HG03097 (cell line): ENCODE data around the gene AATF.

Experiments
- ATAC-seq: cut with Tn5 transposase; IDR thresholded peaks from one replicate; pipeline ENCODE4 v1.9.1; 2021; ENCODE audit not compliant: unreplicated experiment, low FRiP score

Gene AATF

DNA sequence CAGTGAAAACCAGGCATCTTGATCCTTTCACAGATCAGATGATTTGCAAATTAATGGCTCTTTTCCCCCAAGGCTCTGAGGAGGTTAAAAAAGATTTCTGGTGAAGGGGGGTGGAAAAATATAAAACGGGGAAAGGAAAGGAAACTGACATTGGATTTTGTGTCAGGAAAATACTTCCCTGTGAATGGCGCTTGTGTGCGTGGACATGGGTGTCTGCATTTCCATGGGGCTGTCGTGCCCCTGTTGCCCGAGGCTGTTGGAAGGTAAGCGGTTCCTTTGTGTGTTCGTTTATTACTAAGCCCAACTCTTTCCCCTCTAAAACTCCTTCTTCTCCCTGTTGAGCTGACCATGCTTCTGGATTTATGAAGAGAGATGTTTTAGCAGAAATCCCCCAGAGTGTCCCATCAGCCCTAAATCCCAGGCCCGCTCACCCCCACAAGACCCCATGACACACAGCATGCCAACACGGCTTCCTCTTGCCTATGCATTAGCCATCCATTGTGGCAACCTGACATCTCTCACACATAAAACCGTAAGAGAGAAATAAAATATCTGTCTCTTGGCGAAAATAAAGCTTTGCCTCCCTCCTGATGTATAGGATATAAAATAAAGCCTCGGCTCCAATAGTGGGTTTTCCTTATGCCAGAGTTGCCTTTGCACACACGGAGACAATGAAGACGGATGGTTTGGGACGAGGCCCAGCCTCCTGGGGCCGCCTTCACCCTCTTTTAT, 18.7 kb upstream of the AATF start:
- ATAC-seq: no peak

DNA sequence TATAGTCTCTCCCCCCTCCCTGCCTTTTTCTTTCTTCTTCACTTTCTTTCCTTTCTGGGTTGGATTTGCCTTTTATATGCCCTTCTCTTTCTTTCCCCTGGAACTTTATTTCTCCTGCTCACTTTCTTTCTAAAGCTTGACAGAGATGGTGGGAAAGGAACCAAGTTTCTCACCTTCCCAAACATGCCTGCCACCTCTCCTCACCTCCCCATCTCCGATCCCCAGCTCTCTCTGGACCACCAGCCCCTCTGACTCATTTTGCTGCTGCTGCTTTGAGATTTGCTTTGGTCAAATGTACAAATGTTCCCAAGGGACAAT, 18.2 kb upstream of the AATF start:
- no peak for ATAC-seq

- ATAC-seq: no peak
Measured at GRCh38 chr17:36931096-36931696, 17.6 kb upstream of the AATF start.

GRCh38 chr17:36931697-36932382, 16.9 kb upstream of the AATF start:
- no peak for ATAC-seq

DNA sequence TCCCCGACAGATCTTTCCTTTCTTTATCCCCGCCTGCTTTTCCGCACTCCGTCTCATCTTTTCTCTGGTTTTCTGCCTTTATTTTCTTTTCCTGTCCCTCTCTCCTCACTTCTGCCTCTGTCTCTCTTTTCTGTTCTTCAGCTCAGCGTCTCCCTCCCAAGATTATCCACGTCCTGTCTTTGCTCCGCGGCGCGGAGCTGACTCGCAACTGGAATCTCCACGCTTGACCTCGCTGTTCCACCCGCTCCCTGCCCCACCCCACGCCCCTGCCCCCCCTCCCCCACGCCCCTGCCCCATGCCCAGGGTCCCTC, 16.4 kb upstream of the AATF start:
- no peak for ATAC-seq

GRCh38 chr17:36932694-36933511, 15.9 kb upstream of the AATF start:
- ATAC-seq: no peak

DNA sequence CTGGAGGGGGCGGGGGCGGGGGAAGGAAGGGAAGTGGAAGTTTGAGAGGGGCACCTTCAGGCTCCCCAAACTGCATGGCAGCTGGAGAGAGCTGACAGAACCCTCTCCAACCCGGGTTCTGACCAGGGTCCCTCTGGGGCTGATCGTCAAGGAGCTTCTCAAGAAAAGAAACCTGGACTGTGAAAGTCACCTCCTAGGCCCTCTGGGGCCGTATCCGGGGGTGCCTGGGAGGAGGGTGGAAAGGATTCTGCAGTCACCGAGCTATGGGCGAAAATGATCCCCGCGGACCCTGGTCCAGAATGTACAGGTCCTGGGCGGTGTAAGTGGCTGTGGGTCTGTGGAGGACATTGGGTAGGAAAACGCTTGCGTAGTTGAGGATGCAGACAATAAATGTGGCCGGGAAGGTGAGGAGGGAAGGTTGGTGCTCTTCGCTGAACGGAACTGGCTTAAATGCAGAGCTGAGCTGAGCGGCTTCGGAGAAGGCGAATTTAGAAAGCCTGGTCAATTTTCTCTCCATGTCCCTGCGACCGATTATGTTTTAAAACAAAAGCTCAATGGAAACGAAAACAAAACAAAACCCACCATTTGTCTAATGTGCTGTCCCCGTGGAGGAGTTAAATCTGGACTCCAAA, 15.1 kb upstream of the AATF start:
- ATAC-seq: no peak

- no peak for ATAC-seq
Measured at GRCh38 chr17:36934144-36934691, 14.5 kb upstream of the AATF start.

- no peak for ATAC-seq
Measured at GRCh38 chr17:36934692-36935630, 13.8 kb upstream of the AATF start.

GRCh38 chr17:36935671-36936454, 12.9 kb upstream of the AATF start:
- no peak for ATAC-seq

DNA sequence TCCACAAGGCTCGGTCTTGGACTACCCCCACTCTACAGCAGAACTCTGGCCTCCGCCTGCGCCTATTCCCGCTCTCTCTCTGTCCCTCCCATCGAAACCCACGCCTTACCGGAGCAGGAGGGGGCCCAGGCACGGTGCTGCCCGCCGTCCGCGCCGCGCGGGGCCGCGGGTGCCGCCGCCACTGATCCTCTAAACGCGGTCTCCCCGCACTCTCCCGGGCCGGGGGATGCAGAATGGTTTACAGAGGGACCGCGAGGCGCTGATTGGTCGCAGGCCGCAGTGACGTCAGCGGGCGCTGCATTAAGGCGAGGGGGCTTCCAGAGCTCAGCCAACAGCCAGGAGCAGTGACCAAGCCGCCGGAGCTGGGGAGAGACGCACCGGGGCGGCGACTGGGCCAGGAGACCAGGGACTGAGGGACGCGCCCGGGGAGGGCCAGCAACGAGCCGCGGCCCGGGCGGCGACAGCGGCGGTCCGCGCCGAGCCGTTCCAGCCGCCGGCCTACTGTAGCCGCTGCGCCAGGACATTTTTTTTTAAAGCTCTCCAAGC, 12.2 kb upstream of the AATF start:
- ATAC-seq: no peak

DNA sequence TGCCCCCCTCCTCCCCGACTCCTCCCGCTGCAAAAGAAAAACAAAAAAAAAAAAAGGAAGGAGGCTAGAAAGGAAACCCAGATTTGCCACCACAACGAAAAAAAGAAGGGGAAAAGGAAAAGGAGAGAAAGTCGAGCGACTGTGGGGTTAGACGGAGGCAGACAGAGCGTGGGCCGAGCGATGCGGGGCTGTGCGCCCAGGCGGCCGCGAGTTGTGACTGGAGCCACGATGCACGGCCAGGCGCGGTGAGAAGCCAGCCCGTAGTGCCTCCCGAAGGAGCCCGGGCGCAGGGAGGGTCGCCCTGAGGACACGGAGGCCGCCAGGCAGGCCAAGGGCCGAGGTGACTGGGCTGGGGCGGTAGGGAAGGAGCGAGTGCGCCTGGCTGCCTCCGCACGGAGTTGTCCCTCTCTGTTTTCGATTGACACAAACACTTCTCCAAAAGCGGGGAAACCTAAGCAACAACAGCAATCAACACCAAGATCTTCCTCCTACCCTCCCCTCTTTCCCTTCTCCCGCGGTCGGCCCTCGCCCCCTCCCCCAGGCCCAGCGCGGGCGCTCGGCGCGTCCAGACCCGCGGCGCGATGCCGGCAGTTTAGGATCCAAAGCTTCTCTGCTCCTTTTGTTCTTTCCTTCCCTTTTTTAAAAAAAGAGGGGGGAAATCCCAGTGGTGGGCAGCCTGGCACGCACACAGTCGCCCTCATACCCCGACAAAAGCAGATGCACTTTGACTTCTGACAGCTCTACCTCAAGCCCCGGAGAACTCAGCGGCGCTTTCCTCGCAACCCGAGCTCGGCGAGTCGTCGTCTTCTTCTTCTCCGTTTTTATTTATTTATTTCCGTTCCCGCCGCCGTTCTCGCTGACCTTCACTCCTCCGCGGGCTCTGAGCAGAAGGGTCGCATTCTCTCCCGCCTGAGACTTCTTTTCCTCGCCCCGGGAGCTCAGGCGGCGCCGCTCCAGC, 11.5 kb upstream of the AATF start, which contains the start of gene LHX1:
Gene LHX1, plus strand, starts transcription at position 475 of the 958 bp plus-strand sequence. CDS start 723 bp downstream, outside the sequence.
- no peak for ATAC-seq

DNA sequence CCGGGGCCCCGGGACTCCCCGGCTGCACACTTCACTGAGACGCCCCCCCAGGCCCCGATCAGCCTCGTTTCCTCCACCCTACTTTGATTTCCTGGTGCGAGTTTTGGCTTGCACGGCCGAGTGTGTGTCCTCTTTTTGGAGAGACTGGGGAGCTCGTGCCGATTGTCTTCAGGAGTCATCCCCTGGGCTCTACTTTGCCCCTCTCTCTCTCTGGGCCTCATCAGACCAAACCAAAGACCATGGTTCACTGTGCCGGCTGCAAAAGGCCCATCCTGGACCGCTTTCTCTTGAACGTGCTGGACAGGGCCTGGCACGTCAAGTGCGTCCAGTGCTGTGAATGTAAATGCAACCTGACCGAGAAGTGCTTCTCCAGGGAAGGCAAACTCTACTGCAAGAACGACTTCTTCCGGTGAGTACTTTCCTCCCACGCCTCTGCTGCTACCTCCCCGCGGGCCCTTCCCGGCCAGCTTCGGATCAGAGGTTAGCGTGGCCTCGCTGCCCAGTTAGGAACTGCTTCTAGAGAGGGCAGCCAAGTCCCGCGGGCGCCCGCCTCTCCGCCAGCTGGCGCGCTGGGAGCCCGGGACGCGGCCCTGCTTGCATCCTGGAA, 10.7 kb upstream of the AATF start:
- no peak for ATAC-seq

DNA sequence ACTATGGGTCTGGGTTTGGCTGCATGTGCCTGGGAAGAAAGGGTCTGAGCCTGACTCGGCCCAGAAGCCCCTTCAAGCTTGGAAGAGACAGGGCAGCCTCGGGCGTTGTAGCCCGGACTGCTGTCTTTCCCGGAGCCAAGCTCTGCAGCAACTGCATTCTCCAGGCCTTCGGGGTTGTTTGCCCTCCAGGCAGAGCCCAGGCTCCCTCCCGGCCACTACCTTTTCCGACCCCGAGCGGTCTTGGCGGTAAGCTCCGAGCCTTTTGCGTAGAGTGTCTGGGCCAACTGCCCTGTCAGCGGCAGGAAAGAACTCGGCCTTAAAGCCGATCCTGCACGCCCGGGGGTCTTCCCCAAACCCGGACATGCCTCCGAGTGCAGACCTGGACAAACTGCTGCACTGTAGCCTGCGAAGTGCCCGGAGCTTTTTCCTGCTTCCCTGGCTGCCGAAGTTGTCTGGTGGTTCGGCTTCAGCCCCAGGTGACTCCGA, 10.1 kb upstream of the AATF start:
- no peak for ATAC-seq

DNA sequence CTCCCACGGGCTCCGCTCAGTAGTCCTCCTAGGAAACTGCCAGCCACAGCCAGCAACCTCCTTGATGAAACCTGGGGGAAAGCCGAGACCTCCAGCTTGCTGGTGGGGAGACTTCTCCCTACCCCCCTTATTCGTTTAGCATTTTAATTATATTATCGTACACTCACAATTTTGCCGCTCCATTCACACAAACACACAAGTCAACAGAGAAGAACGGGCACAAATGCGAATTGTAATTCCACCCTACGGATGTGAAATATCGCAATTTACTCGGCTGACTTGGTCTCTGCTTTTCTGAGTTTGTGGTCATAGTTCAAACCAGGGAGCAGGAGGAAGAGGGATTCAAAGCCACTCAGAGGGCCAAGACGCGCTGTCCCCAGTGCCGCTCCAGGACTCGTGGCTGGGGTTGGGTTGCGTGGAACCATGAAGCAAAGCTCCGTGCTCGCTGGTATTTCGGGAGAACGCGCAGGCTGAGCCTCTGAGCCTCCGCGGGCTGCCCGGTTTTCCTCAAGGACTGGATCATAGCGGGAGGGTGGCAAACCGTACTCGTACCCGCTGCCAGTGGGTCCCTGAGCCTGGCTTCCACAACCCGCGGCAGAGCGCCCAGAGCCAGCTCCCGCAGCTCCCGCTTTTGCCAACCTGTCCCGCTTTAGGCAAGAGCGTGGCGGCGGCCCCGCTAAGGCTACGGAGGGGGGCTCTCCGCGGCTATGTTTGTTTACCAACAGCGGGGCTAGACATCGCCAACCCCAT, 9.5 kb upstream of the AATF start:
- no peak for ATAC-seq

DNA sequence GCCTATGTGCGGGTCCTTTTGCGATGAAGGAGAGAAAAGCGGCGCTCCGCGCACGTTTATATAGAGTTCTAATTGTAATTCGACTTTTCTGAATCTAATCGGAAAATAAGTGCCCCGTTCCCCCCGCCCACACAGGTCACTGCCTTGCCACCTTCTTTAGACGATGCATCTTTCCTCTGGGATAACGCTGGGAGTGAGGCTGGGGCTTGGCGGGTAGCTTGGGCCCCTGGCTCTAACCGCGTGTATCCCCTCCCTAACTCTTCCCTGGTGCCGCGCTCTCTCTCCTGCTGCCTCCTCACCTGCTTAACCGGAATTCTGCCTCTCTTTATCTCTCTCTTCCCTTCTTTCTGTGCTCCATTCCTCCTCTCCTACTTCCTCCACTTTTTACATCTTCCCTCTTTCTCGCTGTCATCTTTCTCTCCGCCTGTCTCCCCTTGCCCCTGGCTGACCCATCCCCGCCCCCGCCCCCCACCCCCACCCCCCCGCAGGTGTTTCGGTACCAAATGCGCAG, 8.9 kb upstream of the AATF start:
- no peak for ATAC-seq
